Gastroesophageal sphincter (tissue), 3 donors: ENCODE data around the gene TYW3.

Experiments
- POLR2A ChIP-seq, 2 donors: fragments of 450-650 bp; IDR thresholded peaks; one replicate each; pipeline ENCODE4 v1.6.1; 2017; ENCODE audit warnings: antibody characterized with exemption in 2 of 2, mild to moderate bottlenecking in 2 of 2, moderate library complexity in 1 of 2
- POLR2AphosphoS5 ChIP-seq: sonication (generic); formaldehyde crosslinking; IDR thresholded peaks from one replicate; pipeline ENCODE4 v1.6.1; 2017; ENCODE audit warnings: antibody characterized with exemption
- TF ChIP-seq, protein P1 (sequence below), 4 experiments: fragments of 200-600 bp in 2 of 4; fragments of 450-650 bp in 2 of 4; sonication (generic) in 1 of 4; IDR thresholded peaks; one replicate each; pipeline ENCODE4 v1.5.1; 2017 to 2019; ENCODE audit warnings: antibody characterized with exemption in 4 of 4, mild to moderate bottlenecking in 2 of 4, moderate library complexity in 2 of 4

DNA sequence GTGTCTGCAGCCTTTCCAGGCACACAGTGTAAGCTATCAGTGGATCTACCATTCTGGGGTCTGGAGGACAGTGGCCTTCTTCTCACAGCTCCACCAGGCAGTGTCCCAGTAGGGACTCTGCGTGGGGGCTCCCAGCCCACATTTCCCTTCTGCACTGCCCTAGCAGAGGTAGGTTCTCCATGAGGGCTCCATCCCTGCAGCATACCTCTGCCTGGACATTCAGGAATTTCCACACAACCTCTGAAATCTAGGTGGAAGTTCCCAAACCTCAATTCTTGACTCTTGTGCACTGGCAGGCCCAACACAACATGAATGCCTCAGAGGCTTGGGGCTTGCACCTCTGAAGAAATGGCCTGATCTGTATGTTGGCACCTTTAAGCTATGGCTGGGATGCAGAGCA lies 6.9 kb upstream of the TYW3 start:
- no peak for TF ChIP-seq POLR2A (IDR thresholded peaks at IDR 0.05)
- TF ChIP-seq, protein P1, sequence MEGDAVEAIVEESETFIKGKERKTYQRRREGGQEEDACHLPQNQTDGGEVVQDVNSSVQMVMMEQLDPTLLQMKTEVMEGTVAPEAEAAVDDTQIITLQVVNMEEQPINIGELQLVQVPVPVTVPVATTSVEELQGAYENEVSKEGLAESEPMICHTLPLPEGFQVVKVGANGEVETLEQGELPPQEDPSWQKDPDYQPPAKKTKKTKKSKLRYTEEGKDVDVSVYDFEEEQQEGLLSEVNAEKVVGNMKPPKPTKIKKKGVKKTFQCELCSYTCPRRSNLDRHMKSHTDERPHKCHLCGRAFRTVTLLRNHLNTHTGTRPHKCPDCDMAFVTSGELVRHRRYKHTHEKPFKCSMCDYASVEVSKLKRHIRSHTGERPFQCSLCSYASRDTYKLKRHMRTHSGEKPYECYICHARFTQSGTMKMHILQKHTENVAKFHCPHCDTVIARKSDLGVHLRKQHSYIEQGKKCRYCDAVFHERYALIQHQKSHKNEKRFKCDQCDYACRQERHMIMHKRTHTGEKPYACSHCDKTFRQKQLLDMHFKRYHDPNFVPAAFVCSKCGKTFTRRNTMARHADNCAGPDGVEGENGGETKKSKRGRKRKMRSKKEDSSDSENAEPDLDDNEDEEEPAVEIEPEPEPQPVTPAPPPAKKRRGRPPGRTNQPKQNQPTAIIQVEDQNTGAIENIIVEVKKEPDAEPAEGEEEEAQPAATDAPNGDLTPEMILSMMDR (IDR thresholded peaks at IDR 0.05) = no peak
- TF ChIP-seq POLR2AphosphoS5 = no peak
